GM20000 (cell line): ENCODE data around the gene MON2.
"Not testable (repeated sequence)": the region's sequence is repeated elsewhere in the genome, so short reads cannot be mapped to it uniquely, and the experiment has no call there.

Source experiments
- DNase-seq: peaks from one replicate; pipeline ENCODE4 v3.0.0; 2012; ENCODE audit warnings: low spot score
- CTCF ChIP-seq: IDR thresholded peaks from 2 replicates; pipeline ENCODE4 v1.5.1; 2012; ENCODE audit warnings: mild to moderate bottlenecking, control low read depth; ENCODE audit errors: extremely low read depth, missing control alignments

The MON2 gene

DNA sequence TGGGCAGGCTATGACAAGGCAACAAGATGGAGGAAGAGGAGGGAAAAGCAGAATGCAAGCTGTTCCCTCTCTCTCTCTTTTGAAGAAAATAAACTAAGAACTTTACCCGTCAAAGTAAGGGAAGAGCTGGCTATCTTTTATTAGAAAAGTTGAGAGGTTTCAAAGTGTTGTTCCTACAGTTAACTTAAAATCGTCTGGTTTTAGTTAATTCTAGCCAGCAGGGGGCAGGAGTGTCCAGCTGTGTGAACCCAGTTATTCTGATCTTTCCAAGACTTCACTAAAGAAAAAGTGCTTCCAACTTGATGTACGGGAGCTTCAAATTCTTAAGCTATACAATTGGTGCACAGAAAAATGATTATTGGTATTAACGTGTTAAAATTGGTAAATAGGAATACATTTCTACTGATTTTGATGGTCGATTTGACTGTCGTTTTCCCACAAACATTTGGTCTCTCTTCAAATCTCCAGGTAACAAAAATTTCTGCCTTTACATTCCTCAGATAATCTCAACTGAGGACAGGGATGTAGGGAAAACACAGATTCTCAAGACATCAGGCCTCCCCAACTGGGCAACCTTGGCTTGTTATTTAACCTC lies 28.4 kb upstream of the MON2 start:
- DNase-seq, result peak; percentile 43
- peak; percentile 46 for TF ChIP-seq CTCF

DNA sequence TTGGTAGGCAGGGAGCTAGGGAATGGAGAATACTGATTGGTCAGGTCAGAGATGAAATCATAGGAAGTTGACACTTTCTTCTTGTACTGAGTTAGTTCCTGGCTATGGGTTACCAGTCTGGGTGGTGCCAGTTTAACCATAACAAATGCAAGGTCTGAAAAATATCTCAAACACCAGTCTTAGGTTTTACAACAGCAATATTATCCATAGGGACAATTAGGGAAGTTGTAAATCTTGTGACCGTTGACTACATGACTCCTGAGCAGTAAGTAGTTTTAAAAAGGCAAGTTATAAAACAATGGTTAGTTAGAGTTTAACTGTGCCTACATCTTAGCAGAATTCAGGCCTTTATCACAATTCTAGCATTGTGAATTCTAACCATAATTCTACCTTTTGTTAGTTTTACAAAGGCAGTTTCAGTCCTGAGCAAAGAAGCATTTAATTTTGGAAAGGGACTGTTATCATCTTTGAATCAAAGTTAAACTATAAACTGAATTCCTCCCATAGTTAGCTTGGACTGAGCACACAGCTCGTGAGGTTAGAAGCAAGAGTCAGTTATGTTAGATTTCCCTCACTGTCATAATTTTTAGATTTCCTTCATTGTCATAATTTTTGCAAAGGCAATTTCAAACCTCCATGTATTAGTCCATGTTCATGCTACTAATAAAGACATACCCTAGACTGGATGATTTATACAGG lies 19.7 kb upstream of the MON2 start:
- DNase-seq, result no peak
- no peak for TF ChIP-seq CTCF

GRCh38 chr12:62448436-62448835 lies 18.2 kb upstream of the MON2 start:
- DNase-seq, result no peak
- no peak for TF ChIP-seq CTCF

DNA sequence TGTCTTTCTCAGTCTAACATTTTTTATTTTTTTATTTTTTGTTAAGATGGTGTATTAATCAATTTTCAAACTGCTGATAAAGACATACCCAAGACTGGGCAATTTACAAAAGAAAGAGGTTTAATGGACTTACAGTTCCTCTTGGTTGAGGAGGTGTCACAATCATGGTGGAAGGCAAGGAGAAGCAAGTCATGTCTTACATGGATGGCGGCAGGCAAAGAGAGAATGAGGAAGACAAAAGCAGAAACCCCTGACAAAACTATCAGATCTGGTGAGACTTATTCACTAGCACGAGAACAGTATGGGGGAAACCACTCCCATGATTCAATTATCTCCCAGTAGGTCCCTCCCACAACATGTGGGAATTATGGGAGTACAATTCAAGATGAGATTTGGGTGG lies 11.2 kb upstream of the MON2 start:
- DNase-seq, result not testable (repeated sequence)

DNA sequence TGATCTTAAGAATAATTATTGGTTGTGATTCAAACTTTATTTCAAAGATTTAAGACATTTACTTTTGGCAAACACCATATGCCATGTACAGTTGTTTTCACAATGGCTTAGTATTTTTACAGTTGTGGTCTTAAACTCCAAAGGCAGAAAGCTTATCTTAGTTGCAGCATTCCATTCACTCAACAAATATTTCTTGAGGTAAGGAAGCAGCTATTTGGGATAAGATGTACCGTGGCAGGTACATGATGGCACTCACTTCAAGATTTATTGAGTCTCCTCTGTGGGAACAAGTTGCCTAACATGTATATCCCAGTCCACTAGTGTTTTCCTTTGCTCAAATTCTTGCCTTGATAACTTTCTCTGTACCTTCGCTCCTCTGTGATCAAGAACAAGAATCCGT lies 8.0 kb upstream of the MON2 start:
- TF ChIP-seq CTCF, result no peak

GRCh38 chr12:62459976-62460375 lies 6.7 kb upstream of the MON2 start:
- no peak for TF ChIP-seq CTCF

More for the DNA sequence above, 8.0 kb upstream of the MON2 start:
- DNase-seq, result no peak

GRCh38 chr12:62461171-62461837 lies 5.3 kb upstream of the MON2 start:
- not testable (repeated sequence) for DNase-seq

More at GRCh38 chr12:62459976-62460375, 6.7 kb upstream of the MON2 start:
- DNase-seq, result no peak

DNA sequence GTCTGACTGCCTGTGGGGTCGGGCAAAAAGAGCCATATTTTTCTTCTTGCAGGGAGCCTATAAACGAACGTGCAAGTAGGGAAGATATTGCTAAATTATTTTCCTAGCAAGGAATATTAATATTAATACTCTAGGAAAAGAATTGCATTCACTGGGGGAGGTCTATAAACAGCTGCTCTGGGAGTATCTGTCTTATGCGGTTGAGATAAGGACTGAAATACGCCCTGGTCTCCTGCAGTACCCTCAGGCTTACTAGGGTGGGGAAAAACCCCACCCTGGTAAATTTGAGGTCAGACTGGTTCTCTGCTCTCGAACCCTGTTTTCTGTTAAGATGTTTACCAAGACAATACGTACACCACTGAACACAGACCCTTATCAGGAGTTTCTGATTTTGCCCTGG lies 3.4 kb upstream of the MON2 start:
- DNase-seq, result not testable (repeated sequence)
